Psoas muscle (tissue), 8 donors: ENCODE measurements around the gene APBB1IP. TPM values are rescaled to one million over a fixed set of nuclear protein-coding genes. Genes with fewer than 3 reads are reported as not detected.
"Not testable (repeated sequence)": the region's sequence is repeated elsewhere in the genome, so short reads cannot be mapped to it uniquely, and the experiment has no call there.

Source experiments
- ATAC-seq, 4 donors: fragments of 200-7000 bp; cut with Tn5 transposase; one replicate each; pipeline ENCODE4 v1.9.1; 2020; ENCODE audit warnings: moderate library complexity in 3 of 4, mild to moderate bottlenecking in 2 of 4
- DNase-seq, 2 donors: peaks; one replicate each; pipeline ENCODE4 v3.0.0-alpha.2; 2020
- H3K27ac ChIP-seq: fragments of 200-600 bp; one replicate; pipeline ENCODE4 v1.8.0; 2022
- H3K27me3 ChIP-seq, 3 donors: fragments of 200-600 bp in 1 of 3; one replicate each; pipeline versions ENCODE4 v1.6.1 to v1.8.0; 2013 to 2022; ENCODE audit warnings: low read length in 2 of 3, mild to moderate bottlenecking in 2 of 3, moderate library complexity in 1 of 3; ENCODE audit not compliant: insufficient read depth in 3 of 3
- H3K36me3 ChIP-seq, 2 donors: fragments of 200-600 bp in 1 of 2; one replicate each; pipeline versions ENCODE4 v1.6.1 to v1.8.0; 2013 to 2022; ENCODE audit warnings: low read depth in 1 of 2, mild to moderate bottlenecking in 1 of 2, moderate library complexity in 1 of 2; ENCODE audit not compliant: insufficient read depth in 1 of 2
- H3K4me1 ChIP-seq: fragments of 200-600 bp; one replicate; pipeline ENCODE4 v1.8.0; 2022
- H3K4me3 ChIP-seq: fragments of 200-600 bp; one replicate; pipeline ENCODE4 v1.8.0; 2022; ENCODE audit warnings: mild to moderate bottlenecking
- H3K9me3 ChIP-seq: fragments of 200-600 bp; one replicate; pipeline ENCODE4 v1.8.0; 2022
- CTCF ChIP-seq: fragments of 200-600 bp; IDR thresholded peaks from one replicate; pipeline ENCODE4 v1.8.0; 2022; ENCODE audit warnings: antibody characterized with exemption
- WGBS, 3 donors: extraction: QIAGEN DNeasy Blood & Tissue Kit; methylation state at CpG; one replicate each; pipeline versions ENCODE4 v1.1.6 to v1.1.7; 2013; 5-methylcytosine and 5-hydroxymethylcytosine counted together
- intact Hi-C, 2 donors: fragments of 100-400 bp; cut with DNase I; formaldehyde crosslinking; loops; one replicate each; pipeline versions ENCODE4 v1.11.0 to v1.14.2; 2022
- polyA plus RNA-seq, 3 donors: library from polyadenylated mRNA; stranded (reverse); fragments of 200-250 nt; gene quantifications; one replicate each; pipeline ENCODE4 v1.2.3, GENCODE V29; 2013
- total RNA-seq, 4 donors: library from RNA; stranded (reverse); fragmentation: NEBNext Ultra II Directional in 2 of 4; extraction: Animal tissue kit (Norgen Biotek cat#: 25700) in 2 of 4; gene quantifications; one replicate each; pipeline versions ENCODE4 v1.2.1 to v1.2.4, GENCODE V29; 2021 to 2023
- donor health status: healthy with polysubstance abuse.
- donor health status: DM: no; HTN: no; CAD: no; lungs with moderate emphysema.
- donor health status: Bipolar disorder and iron deficiency.
- donor health status: healthy.
- donor health status: DM: yes; HTN: yes; CAD: no.
- donor health status: DM: no; HTN: no; CAD: no.
- donor health status: DM: no; HTN: no; CAD: no.
- donor health status: DM: yes; HTN: yes; CAD: no.

The APBB1IP gene
- total and polyA plus RNA-seq, 7 donors = 0.25 to 2.8 (median 0.86) TPM

- ATAC-seq (no peak), DNase-seq (no peak)
- no peaks in the 10 kb centered on the region for H3K36me3 ChIP-seq
- no peak overlapping the region for H3K27ac ChIP-seq
- no peak for TF ChIP-seq CTCF
- WGBS, 3 donors = 82 to 89% (median 85%) methylated on average over 11 of the region's 11 CpGs
- intact Hi-C loops = no loop called here
- no peaks in the 10 kb centered on the region for H3K4me1 ChIP-seq
- H3K9me3 ChIP-seq = no peaks in the 10 kb centered on the region
- no peaks in the 10 kb centered on the region for H3K27me3 ChIP-seq
- no peak overlapping the region for H3K4me3 ChIP-seq
Observed at GRCh38 chr10:26586211-26586610, 148.1 kb downstream of the APBB1IP start.

GRCh38 chr10:26588611-26589010 is 150.5 kb downstream of the APBB1IP start:
- intact Hi-C loops = no loop called here
- 81 to 86% (median 85%) methylated on average over 12 of the region's 12 CpGs for WGBS, 3 donors
- DNase-seq (no peak), ATAC-seq (no peak)
- no peak for TF ChIP-seq CTCF
- H3K9me3 ChIP-seq = no peaks in the 10 kb centered on the region
- no peak overlapping the region for H3K4me3 ChIP-seq
- H3K27ac ChIP-seq = no peak overlapping the region
- no peaks in the 10 kb centered on the region for H3K27me3 ChIP-seq
- H3K4me1 ChIP-seq = no peaks in the 10 kb centered on the region
- no peaks in the 10 kb centered on the region for H3K36me3 ChIP-seq

- WGBS, 3 donors = 55 to 70% (median 65%) methylated on average over 5 of the region's 5 CpGs
- H3K4me1 ChIP-seq, H3K27me3 ChIP-seq, H3K36me3 ChIP-seq, intact Hi-C loops, DNase-seq, H3K4me3 ChIP-seq, ATAC-seq, H3K27ac ChIP-seq, H3K9me3 ChIP-seq: not testable (repeated sequence)
Observed at GRCh38 chr10:26589813-26590212, 151.7 kb downstream of the APBB1IP start.

GRCh38 chr10:26593896-26594295 is 155.8 kb downstream of the APBB1IP start:
- H3K9me3 ChIP-seq = no peaks in the 10 kb centered on the region

GRCh38 chr10:26603283-26603682 is 165.1 kb downstream of the APBB1IP start:
- H3K27ac ChIP-seq, H3K4me1 ChIP-seq, intact Hi-C loops, DNase-seq, H3K4me3 ChIP-seq, H3K36me3 ChIP-seq, H3K27me3 ChIP-seq, H3K9me3 ChIP-seq: not testable (repeated sequence)
- peak in 1 of 4 donors; percentile 42 for ATAC-seq
- 32 to 50% (median 38%) methylated on average over 2 of the region's 2 CpGs for WGBS, 3 donors

More at GRCh38 chr10:26593896-26594295, 155.8 kb downstream of the APBB1IP start:
- Histone ChIP-seq H3K4me1 (no peaks in the 10 kb centered on the region), H3K27ac (no peak overlapping the region), H3K36me3 (no peaks in the 10 kb centered on the region), H3K4me3 (no peak overlapping the region), H3K27me3 (no peaks in the 10 kb centered on the region)
- 44 to 46% (median 44%) methylated on average over 14 to 19 of the region's 19 CpGs for WGBS, 3 donors
- TF ChIP-seq CTCF = no peak
- ATAC-seq (no peak), DNase-seq (no peak)
- intact Hi-C loops = no loop called here

GRCh38 chr10:26604320-26605093 is 166.4 kb downstream of the APBB1IP start:
- H3K9me3 ChIP-seq, H3K27ac ChIP-seq, H3K4me1 ChIP-seq, H3K27me3 ChIP-seq, H3K36me3 ChIP-seq, H3K4me3 ChIP-seq, intact Hi-C loops, DNase-seq, ATAC-seq: not testable (repeated sequence)
- WGBS, 3 donors = 70 to 79% (median 75%) methylated on average over 13 of the region's 13 CpGs
